Tibial artery (tissue), 4 donors: ENCODE data around the gene TAF4.
"Not testable (repeated sequence)": the region's sequence is repeated elsewhere in the genome, so short reads cannot be mapped to it uniquely, and the experiment has no call there.

Source experiments
- DNase-seq, 2 donors: peaks; one replicate each; pipeline ENCODE4 v3.0.0-alpha.2; 2019
- H3K27ac ChIP-seq, 2 donors: fragments of 200-600 bp; sonication (generic) in 1 of 2; 1 replicate in 1 of 2; 2 replicates in 1 of 2; pipeline ENCODE4 v1.5.1; 2018 to 2019; ENCODE audit warnings: mild to moderate bottlenecking in 1 of 2
- H3K27me3 ChIP-seq, 2 donors: fragments of 200-600 bp; sonication (generic) in 1 of 2; one replicate each; pipeline versions ENCODE4 v1.5.1 to v1.6.0; 2016 to 2019
- H3K36me3 ChIP-seq, 3 donors: fragments of 200-600 bp; sonication (generic) in 2 of 3; one replicate each; pipeline ENCODE4 v1.5.1; 2016 to 2019; ENCODE audit warnings: mild to moderate bottlenecking in 2 of 3
- H3K4me1 ChIP-seq, 4 donors: fragments of 200-600 bp; sonication (generic) in 2 of 4; 1 replicate in 3 of 4; 2 replicates in 1 of 4; pipeline ENCODE4 v1.5.1; 2016 to 2019
- H3K4me3 ChIP-seq, 2 donors: fragments of 200-600 bp; sonication (generic) in 1 of 2; 1 replicate in 1 of 2; 2 replicates in 1 of 2; pipeline ENCODE4 v1.5.1; 2018 to 2019; ENCODE audit warnings: mild to moderate bottlenecking in 2 of 2
- H3K9me3 ChIP-seq, 3 donors: fragments of 200-600 bp; sonication (generic) in 1 of 3; one replicate each; pipeline ENCODE4 v1.5.1; 2016 to 2019
- CTCF ChIP-seq, 2 experiments: fragments of 200-600 bp in 1 of 2; fragments of 450-650 bp in 1 of 2; IDR thresholded peaks; one replicate each; pipeline ENCODE4 v1.5.1; 2017 to 2019; ENCODE audit warnings: antibody characterized with exemption in 2 of 2, mild to moderate bottlenecking in 1 of 2, moderate library complexity in 1 of 2
- intact Hi-C: fragments of 100-400 bp; cut with DNase I; formaldehyde crosslinking; loops from one replicate; pipeline ENCODE4 v1.15.0; 2023; ENCODE audit warnings: low total_unique reads

Gene TAF4

DNA sequence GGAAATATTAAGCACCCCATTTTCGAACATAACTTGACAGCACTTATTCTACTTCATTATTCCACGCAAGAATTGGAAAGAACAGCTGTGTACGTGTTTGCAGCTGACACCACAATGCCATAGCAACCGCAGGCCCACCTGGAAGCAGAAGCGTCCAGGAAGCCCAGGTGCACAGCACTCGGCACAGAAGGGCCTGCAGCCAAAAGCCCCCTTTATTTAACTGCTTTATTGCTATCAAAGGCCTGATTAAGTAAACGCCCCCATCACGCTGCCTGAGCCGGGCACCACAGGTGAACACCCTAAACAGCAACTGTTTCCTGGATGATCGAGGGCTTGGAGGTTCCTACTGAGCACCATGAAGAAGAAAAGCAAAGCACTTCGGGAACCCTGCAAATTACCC, 6.3 kb downstream of the TAF4 start:
- no peak for TF ChIP-seq CTCF (IDR thresholded peaks at IDR 0.05)
- no peak for DNase-seq
- no peak overlapping the region for H3K4me3 ChIP-seq
- H3K4me1 ChIP-seq: peaks cover 7 to 23% (median 17%) of the 10 kb centered on the region in 4 donors
- no peaks in the 10 kb centered on the region for H3K27me3 ChIP-seq
- intact Hi-C loops: no loop called here
- no peak overlapping the region for H3K27ac ChIP-seq
- peaks cover 0 to 7% (median 0%) of the 10 kb centered on the region in 3 donors for H3K36me3 ChIP-seq
- H3K9me3 ChIP-seq: no peaks in the 10 kb centered on the region

DNA sequence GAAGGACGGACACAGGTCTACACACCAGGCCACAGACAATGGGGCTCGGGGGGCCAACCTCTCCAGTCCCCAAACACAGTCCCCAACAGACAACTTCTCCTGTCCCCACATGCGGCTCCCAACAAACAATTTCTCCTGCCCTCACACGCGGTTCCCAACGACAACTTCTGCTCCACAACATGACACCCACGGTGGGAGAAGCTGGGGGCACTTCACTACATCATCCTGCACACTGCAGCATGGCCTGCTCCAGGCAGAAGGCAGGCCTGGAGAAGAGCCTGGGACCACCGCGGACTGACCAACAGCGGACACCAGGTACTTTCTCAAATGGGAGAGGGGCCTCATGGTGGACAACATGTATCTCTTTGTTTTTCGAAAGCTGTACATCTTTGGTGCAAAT, 6.7 kb downstream of the TAF4 start:
- DNase-seq: no peak
- Histone ChIP-seq H3K9me3 (no peaks in the 10 kb centered on the region), H3K4me1 (peaks cover 5 to 18% (median 13%) of the 10 kb centered on the region in 4 donors), H3K27me3 (no peaks in the 10 kb centered on the region), H3K4me3 (no peak overlapping the region), H3K36me3 (peaks cover 0 to 7% (median 0%) of the 10 kb centered on the region in 3 donors), H3K27ac (no peak overlapping the region)
- intact Hi-C loops: no loop called here
- TF ChIP-seq CTCF (IDR thresholded peaks at IDR 0.05): no peak

DNA sequence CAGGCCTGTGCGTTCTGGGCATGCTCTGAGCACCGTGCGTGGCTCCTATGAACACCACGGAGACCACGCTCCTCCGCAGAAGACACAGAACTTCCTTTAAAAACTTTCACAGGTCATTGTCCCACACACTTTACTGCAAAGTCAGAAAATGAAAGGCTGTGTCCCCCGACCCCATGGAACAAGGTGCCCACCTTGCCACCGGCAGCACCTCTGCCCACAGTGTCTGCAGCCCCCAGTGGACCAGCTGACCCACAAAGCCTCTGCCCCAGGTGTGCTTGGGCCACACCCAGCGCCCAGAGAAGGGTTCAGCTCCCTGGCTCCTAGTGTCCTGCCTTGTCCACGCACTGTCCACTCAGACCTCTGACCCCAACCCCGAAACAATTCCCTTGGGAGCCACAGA, 8.7 kb downstream of the TAF4 start:
- no peak for DNase-seq
- Histone ChIP-seq H3K9me3 (no peaks in the 10 kb centered on the region), H3K27me3 (no peaks in the 10 kb centered on the region), H3K27ac (no peak overlapping the region), H3K4me1 (peaks cover 0 to 5% (median 0%) of the 10 kb centered on the region in 4 donors), H3K4me3 (no peak overlapping the region), H3K36me3 (peaks cover 0 to 7% (median 0%) of the 10 kb centered on the region in 3 donors)
- no peak for TF ChIP-seq CTCF (IDR thresholded peaks at IDR 0.05)
- intact Hi-C loops: no loop called here

DNA sequence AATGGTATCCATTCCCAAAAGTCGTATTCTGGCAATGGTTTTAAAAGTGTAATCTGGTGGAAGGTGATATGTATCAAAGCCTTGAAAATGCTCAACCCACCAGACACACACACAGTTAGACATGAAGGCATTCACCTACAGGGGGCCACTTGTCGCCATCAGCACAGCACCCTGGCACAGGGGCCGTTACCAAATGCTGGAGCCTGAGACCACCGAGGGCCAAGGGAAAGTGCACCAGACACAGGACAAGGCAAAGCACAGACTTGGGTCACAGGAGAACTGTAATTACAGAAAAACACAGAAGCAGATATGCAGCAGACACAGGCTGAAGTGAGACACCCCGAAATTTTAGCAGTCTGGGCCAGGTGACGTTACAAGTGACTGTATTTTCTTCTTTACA, 9.3 kb downstream of the TAF4 start:
- peaks cover 0 to 7% (median 0%) of the 10 kb centered on the region in 3 donors for H3K36me3 ChIP-seq
- H3K9me3 ChIP-seq: no peaks in the 10 kb centered on the region
- TF ChIP-seq CTCF (IDR thresholded peaks at IDR 0.05): no peak
- peaks cover 0 to 5% (median 0%) of the 10 kb centered on the region in 4 donors for H3K4me1 ChIP-seq
- H3K4me3 ChIP-seq: no peak overlapping the region
- no peaks in the 10 kb centered on the region for H3K27me3 ChIP-seq
- H3K27ac ChIP-seq: no peak overlapping the region
- no peak for DNase-seq
- intact Hi-C loops: no loop called here

DNA sequence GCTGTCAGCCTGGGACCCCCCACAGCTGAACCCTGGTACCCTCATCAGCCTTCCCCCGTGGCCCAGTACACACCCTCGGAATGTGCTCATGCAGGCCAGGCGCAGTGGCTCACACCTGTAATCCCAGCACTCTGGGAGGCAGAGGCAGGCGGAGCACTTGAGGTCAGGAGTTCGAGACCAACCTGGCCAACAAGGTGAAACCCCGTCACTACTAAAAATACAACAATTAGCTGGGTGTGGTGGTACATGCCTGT, 9.9 kb downstream of the TAF4 start:
- H3K36me3 ChIP-seq, intact Hi-C loops, H3K4me3 ChIP-seq, DNase-seq, H3K27ac ChIP-seq, H3K27me3 ChIP-seq, H3K9me3 ChIP-seq, H3K4me1 ChIP-seq: not testable (repeated sequence)

- no peak for DNase-seq
- no peak overlapping the region for H3K27ac ChIP-seq
- H3K36me3 ChIP-seq: peaks cover 0 to 7% (median 0%) of the 10 kb centered on the region in 3 donors
- H3K4me3 ChIP-seq: no peak overlapping the region
- peaks cover 0 to 8% (median 0%) of the 10 kb centered on the region in 4 donors for H3K4me1 ChIP-seq
- H3K9me3 ChIP-seq: no peaks in the 10 kb centered on the region
- no peaks in the 10 kb centered on the region for H3K27me3 ChIP-seq
- intact Hi-C loops: no loop called here
- no peak for TF ChIP-seq CTCF (IDR thresholded peaks at IDR 0.05)
Measured at GRCh38 chr20:62055106-62055861, 10.4 kb downstream of the TAF4 start.
